OCI-LY7 (cell line): ENCODE results near the gene SULT1A2.

ENCODE experiments used
- EZH2phosphoT487 ChIP-seq: fragments of 200-600 bp; sonication (generic); IDR thresholded peaks from 2 replicates; pipeline ENCODE4 v1.6.1; 2018; ENCODE audit warnings: low read depth, borderline replicate concordance, mild to moderate bottlenecking, mixed run types, antibody characterized with exemption, low read length, moderate library complexity, mixed read lengths
- TF ChIP-seq, protein P1 (sequence below): fragments of 200-600 bp; sonication (generic); conservative IDR thresholded peaks from 2 replicates; pipeline ENCODE4 v1.5.1; 2014; ENCODE audit warnings: mild to moderate bottlenecking, antibody characterized with exemption, low read length, moderate library complexity, mixed read lengths

DNA sequence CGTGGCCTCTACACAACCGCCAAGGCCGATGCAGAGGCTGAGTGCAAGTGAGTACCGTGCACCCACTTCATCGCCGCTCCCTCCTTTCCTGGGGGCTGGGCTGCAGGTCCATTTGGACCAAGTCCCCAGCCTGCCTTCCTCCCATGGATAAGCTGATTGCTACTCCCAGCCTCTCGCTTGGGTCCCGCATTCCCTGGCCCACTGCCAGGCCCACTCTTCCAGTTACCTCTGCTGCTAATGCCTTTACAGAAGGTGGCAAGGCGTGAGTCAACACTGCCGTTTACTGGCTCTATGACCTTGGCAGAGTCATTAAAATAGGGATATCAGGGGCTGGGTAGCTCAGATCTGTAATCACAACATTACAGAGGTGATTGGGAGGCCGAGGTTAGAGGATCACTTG lies 11.2 kb downstream of the SULT1A2 start:
- TF ChIP-seq, protein P1, sequence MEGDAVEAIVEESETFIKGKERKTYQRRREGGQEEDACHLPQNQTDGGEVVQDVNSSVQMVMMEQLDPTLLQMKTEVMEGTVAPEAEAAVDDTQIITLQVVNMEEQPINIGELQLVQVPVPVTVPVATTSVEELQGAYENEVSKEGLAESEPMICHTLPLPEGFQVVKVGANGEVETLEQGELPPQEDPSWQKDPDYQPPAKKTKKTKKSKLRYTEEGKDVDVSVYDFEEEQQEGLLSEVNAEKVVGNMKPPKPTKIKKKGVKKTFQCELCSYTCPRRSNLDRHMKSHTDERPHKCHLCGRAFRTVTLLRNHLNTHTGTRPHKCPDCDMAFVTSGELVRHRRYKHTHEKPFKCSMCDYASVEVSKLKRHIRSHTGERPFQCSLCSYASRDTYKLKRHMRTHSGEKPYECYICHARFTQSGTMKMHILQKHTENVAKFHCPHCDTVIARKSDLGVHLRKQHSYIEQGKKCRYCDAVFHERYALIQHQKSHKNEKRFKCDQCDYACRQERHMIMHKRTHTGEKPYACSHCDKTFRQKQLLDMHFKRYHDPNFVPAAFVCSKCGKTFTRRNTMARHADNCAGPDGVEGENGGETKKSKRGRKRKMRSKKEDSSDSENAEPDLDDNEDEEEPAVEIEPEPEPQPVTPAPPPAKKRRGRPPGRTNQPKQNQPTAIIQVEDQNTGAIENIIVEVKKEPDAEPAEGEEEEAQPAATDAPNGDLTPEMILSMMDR, result no peak
- no peak for TF ChIP-seq EZH2phosphoT487
